ENCODE results near the gene SNORC. TPM values are rescaled to one million over a fixed set of nuclear protein-coding genes. Genes with fewer than 3 reads are reported as not detected.

Gene SNORC
- polyA plus RNA-seq, 2 donors: 1.0 to 2.4 TPM

DNA sequence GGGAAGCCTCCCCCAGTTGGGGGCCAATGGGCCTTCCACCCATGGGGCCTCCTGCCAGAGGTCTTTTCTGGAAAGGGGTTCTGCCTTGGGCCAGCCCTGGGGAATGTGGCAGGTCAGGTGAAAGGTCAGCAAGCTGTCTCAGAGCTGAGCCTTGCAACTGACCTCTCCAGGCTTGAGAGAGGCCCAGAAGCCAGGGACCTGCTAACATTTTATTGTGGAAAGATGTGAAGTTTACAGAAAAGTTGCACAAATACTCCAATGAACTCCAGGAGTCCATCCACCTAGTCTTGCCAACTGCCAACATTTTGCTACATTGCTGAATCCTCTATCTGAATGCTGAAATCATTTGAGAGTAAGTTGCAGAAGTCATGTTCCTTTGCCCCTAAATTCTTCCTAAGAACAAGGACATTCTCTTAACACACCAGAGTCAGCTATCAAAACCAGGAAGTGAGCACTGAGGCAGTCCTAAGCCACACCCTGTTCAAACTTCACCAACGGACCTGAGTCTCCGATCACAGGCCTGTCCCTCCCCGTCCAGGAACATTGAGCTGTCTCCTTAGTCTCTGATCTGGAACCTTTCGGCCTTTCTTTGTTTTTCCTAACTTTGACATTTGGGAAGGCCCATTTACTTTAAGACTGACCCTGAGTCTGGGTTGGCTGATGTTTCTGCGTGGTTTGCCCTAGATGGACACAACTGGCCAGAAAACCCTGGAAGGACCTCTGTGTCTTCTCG lies 4.0 kb downstream of the SNORC start:
- 64 to 79% methylated on average over 6 of the region's 6 CpGs for WGBS, 2 donors
- H3K36me3 ChIP-seq (ENCODE audit: control insufficient read depth in 2 of 2, insufficient read depth in 2 of 2, low read length in 1 of 2): peaks cover 0 to 4% of the 10 kb centered on the region in 2 donors
- H3K9me3 ChIP-seq (ENCODE audit: control insufficient read depth in 2 of 2, insufficient read depth in 1 of 2, low read depth in 1 of 2, low read length in 1 of 2): no peaks in the 10 kb centered on the region
- no peak overlapping the region for H3K4me3 ChIP-seq (ENCODE audit: low read depth in 1 of 2, low read length in 2 of 2)
- H3K27me3 ChIP-seq (ENCODE audit: control insufficient read depth in 1 of 2, insufficient read depth in 2 of 2, low read length in 2 of 2): no peaks in the 10 kb centered on the region
- no peak overlapping the region for H3K27ac ChIP-seq (ENCODE audit: low read depth in 2 of 2, low read length in 1 of 2)
- H3K4me1 ChIP-seq (ENCODE audit: control insufficient read depth in 2 of 2, insufficient read depth in 2 of 2, low read length in 1 of 2): peaks cover 3% of the 10 kb centered on the region in 2 donors

GRCh38 chr2:232874677-232875223 lies 4.7 kb downstream of the SNORC start:
- H3K27ac ChIP-seq (ENCODE audit: low read depth in 2 of 2, low read length in 1 of 2): no peak overlapping the region
- peaks cover 0 to 10% of the 10 kb centered on the region in 2 donors for H3K36me3 ChIP-seq (ENCODE audit: control insufficient read depth in 2 of 2, insufficient read depth in 2 of 2, low read length in 1 of 2)
- no peak overlapping the region for H3K4me3 ChIP-seq (ENCODE audit: low read depth in 1 of 2, low read length in 2 of 2)
- no peaks in the 10 kb centered on the region for H3K9me3 ChIP-seq (ENCODE audit: control insufficient read depth in 2 of 2, insufficient read depth in 1 of 2, low read depth in 1 of 2, low read length in 1 of 2)
- H3K4me1 ChIP-seq (ENCODE audit: control insufficient read depth in 2 of 2, insufficient read depth in 2 of 2, low read length in 1 of 2): peaks cover 3% of the 10 kb centered on the region in 2 donors
- no peaks in the 10 kb centered on the region for H3K27me3 ChIP-seq (ENCODE audit: control insufficient read depth in 1 of 2, insufficient read depth in 2 of 2, low read length in 2 of 2)
- 88 to 93% methylated on average over 16 of the region's 16 CpGs for WGBS, 2 donors

GRCh38 chr2:232875256-232876121 lies 5.4 kb downstream of the SNORC start:
- 19 to 21% methylated on average over 37 of the region's 37 CpGs for WGBS, 2 donors
- Histone ChIP-seq H3K9me3 (ENCODE audit: control insufficient read depth in 2 of 2, insufficient read depth in 1 of 2, low read depth in 1 of 2, low read length in 1 of 2) (no peaks in the 10 kb centered on the region), H3K4me3 (ENCODE audit: low read depth in 1 of 2, low read length in 2 of 2) (peak overlapping the region; percentile 38 to 62), H3K27me3 (ENCODE audit: control insufficient read depth in 1 of 2, insufficient read depth in 2 of 2, low read length in 2 of 2) (no peaks in the 10 kb centered on the region), H3K27ac (ENCODE audit: low read depth in 2 of 2, low read length in 1 of 2) (no peak overlapping the region), H3K4me1 (ENCODE audit: control insufficient read depth in 2 of 2, insufficient read depth in 2 of 2, low read length in 1 of 2) (peaks cover 3% of the 10 kb centered on the region in 2 donors), H3K36me3 (ENCODE audit: control insufficient read depth in 2 of 2, insufficient read depth in 2 of 2, low read length in 1 of 2) (peaks cover 0 to 10% of the 10 kb centered on the region in 2 donors)

GRCh38 chr2:232876161-232876977 lies 6.3 kb downstream of the SNORC start:
- no peaks in the 10 kb centered on the region for H3K27me3 ChIP-seq (ENCODE audit: control insufficient read depth in 1 of 2, insufficient read depth in 2 of 2, low read length in 2 of 2)
- H3K4me1 ChIP-seq (ENCODE audit: control insufficient read depth in 2 of 2, insufficient read depth in 2 of 2, low read length in 1 of 2): peaks cover 3% of the 10 kb centered on the region in 2 donors
- no peaks in the 10 kb centered on the region for H3K9me3 ChIP-seq (ENCODE audit: control insufficient read depth in 2 of 2, insufficient read depth in 1 of 2, low read depth in 1 of 2, low read length in 1 of 2)
- H3K4me3 ChIP-seq (ENCODE audit: low read depth in 1 of 2, low read length in 2 of 2): peak overlapping the region; percentile 54 to 62
- 1% methylated on average over 85 to 119 of the region's 119 CpGs for WGBS, 2 donors
- H3K27ac ChIP-seq (ENCODE audit: low read depth in 2 of 2, low read length in 1 of 2): no peak overlapping the region
- H3K36me3 ChIP-seq (ENCODE audit: control insufficient read depth in 2 of 2, insufficient read depth in 2 of 2, low read length in 1 of 2): peaks cover 0 to 14% of the 10 kb centered on the region in 2 donors

DNA sequence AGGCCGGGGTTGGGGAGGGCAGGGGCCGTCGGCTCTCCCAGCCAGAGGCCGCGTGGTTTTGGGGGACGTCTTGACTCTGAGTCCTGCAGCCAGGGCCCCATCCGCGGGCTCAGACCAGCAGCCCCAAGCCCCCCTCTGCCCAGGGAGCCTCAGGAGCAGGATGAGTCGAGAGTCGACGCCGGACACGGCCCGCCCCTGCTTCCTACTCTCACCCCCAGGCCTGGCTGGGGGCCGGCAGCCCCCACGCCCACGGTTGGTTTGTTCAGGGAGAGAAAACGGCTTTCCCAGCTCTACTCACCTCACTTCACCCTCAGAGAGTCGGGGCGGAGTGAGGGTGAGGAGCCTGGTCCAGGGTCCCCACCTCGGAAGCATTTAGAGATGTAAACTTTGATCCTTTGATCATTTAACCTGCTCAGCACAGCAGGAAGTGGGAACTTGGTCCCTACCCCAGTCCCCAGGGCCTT lies 6.9 kb downstream of the SNORC start:
- Histone ChIP-seq H3K27ac (ENCODE audit: low read depth in 2 of 2, low read length in 1 of 2) (no peak overlapping the region), H3K27me3 (ENCODE audit: control insufficient read depth in 1 of 2, insufficient read depth in 2 of 2, low read length in 2 of 2) (no peaks in the 10 kb centered on the region), H3K4me1 (ENCODE audit: control insufficient read depth in 2 of 2, insufficient read depth in 2 of 2, low read length in 1 of 2) (peaks cover 3% of the 10 kb centered on the region in 2 donors), H3K36me3 (ENCODE audit: control insufficient read depth in 2 of 2, insufficient read depth in 2 of 2, low read length in 1 of 2) (peaks cover 0 to 14% of the 10 kb centered on the region in 2 donors), H3K4me3 (ENCODE audit: low read depth in 1 of 2, low read length in 2 of 2) (peak overlapping the region; percentile 54 to 62), H3K9me3 (ENCODE audit: control insufficient read depth in 2 of 2, insufficient read depth in 1 of 2, low read depth in 1 of 2, low read length in 1 of 2) (no peaks in the 10 kb centered on the region)
- WGBS, 2 donors: 21% methylated on average over 20 to 21 of the region's 21 CpGs

DNA sequence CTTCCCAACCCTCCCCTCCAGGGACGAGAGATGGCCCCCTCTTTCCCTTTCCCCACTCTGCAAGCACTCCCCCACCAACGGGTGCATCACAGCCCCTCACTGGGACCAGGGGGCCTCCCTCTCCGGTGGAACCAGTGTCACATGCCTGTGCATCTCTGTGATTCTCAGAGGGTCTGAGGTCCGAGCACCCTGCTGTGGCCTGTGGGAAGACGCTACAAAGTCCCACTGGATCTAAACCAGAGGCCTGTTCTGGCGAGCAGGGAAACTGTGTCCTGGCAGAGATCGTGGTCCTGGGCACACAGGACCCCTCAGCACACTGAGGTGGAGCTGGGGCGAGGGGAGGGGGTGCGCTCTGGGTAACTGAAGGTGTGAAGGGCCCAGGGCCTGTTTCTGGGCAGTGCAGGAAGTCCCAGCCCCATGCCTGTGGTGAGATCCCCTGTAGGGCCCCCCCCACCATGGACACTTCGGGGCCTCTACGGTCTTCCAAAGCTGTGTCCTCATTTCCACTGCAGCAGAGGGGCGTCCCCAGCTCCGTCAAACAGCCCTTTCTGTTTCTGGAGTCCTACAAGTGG lies 8.0 kb downstream of the SNORC start:
- H3K9me3 ChIP-seq (ENCODE audit: control insufficient read depth in 2 of 2, insufficient read depth in 1 of 2, low read depth in 1 of 2, low read length in 1 of 2): no peaks in the 10 kb centered on the region
- no peak overlapping the region for H3K4me3 ChIP-seq (ENCODE audit: low read depth in 1 of 2, low read length in 2 of 2)
- H3K27ac ChIP-seq (ENCODE audit: low read depth in 2 of 2, low read length in 1 of 2): no peak overlapping the region
- H3K4me1 ChIP-seq (ENCODE audit: control insufficient read depth in 2 of 2, insufficient read depth in 2 of 2, low read length in 1 of 2): peaks cover 3% of the 10 kb centered on the region in 2 donors
- H3K27me3 ChIP-seq (ENCODE audit: control insufficient read depth in 1 of 2, insufficient read depth in 2 of 2, low read length in 2 of 2): no peaks in the 10 kb centered on the region
- H3K36me3 ChIP-seq (ENCODE audit: control insufficient read depth in 2 of 2, insufficient read depth in 2 of 2, low read length in 1 of 2): peaks cover 0 to 21% of the 10 kb centered on the region in 2 donors
- WGBS, 2 donors: 93 to 94% methylated on average over 13 of the region's 13 CpGs

GRCh38 chr2:232878855-232879617 lies 9.0 kb downstream of the SNORC start:
- no peaks in the 10 kb centered on the region for H3K9me3 ChIP-seq (ENCODE audit: control insufficient read depth in 2 of 2, insufficient read depth in 1 of 2, low read depth in 1 of 2, low read length in 1 of 2)
- no peaks in the 10 kb centered on the region for H3K27me3 ChIP-seq (ENCODE audit: control insufficient read depth in 1 of 2, insufficient read depth in 2 of 2, low read length in 2 of 2)
- peaks cover 0 to 28% of the 10 kb centered on the region in 2 donors for H3K36me3 ChIP-seq (ENCODE audit: control insufficient read depth in 2 of 2, insufficient read depth in 2 of 2, low read length in 1 of 2)
- no peak overlapping the region for H3K4me3 ChIP-seq (ENCODE audit: low read depth in 1 of 2, low read length in 2 of 2)
- peaks cover 3% of the 10 kb centered on the region in 2 donors for H3K4me1 ChIP-seq (ENCODE audit: control insufficient read depth in 2 of 2, insufficient read depth in 2 of 2, low read length in 1 of 2)
- no peak overlapping the region for H3K27ac ChIP-seq (ENCODE audit: low read depth in 2 of 2, low read length in 1 of 2)
- WGBS, 2 donors: 83 to 85% methylated on average over 18 to 20 of the region's 20 CpGs

DNA sequence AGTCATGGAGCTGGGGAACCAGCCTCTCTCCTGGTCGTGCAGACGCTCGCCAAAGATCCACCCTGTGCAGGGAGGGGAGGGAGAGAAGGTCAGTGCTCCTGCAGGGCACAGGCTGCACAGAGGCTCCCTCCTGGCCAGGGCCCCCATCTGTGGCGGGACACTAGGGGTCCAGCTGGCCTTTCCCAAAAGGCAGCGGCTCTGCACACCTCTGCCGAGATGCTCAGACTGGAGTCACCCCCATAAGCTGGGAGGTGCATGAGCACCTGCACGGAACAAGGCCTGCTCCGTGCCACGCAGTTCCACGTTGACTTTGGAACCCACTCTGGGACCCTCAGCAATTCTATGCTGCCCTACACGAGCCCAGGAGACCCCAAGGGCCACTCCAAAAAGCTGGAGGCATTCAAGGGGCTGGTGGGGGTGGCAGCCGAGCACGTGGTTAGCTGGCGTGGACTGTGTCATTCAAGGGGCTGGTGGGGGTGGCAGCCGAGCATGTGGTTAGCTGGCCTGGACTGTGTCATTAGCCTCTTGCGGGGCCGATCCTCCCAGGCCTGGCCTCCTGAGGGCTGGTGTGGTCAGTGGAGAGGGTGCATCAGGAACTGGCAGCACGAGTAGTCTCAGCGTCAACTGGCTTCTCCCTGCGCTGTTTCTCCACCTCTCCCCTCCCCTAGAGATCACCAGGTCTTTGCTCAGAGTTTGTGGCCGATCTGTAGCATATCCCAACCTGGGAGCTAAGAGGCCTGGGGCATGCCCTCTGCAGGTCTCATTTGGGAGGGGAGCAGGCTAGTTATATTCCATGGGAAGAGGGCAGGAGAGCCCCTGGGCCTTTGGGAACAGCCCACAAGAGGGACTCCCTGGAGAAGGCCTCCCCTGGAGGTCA lies 9.8 kb downstream of the SNORC start:
- peaks cover 0 to 32% of the 10 kb centered on the region in 2 donors for H3K36me3 ChIP-seq (ENCODE audit: control insufficient read depth in 2 of 2, insufficient read depth in 2 of 2, low read length in 1 of 2)
- H3K27ac ChIP-seq (ENCODE audit: low read depth in 2 of 2, low read length in 1 of 2): no peak overlapping the region
- H3K9me3 ChIP-seq (ENCODE audit: control insufficient read depth in 2 of 2, insufficient read depth in 1 of 2, low read depth in 1 of 2, low read length in 1 of 2): peaks cover 0 to 2% of the 10 kb centered on the region in 2 donors
- H3K27me3 ChIP-seq (ENCODE audit: control insufficient read depth in 1 of 2, insufficient read depth in 2 of 2, low read length in 2 of 2): no peaks in the 10 kb centered on the region
- WGBS, 2 donors: 86 to 87% methylated on average over 21 of the region's 21 CpGs
- no peak overlapping the region for H3K4me3 ChIP-seq (ENCODE audit: low read depth in 1 of 2, low read length in 2 of 2)
- H3K4me1 ChIP-seq (ENCODE audit: control insufficient read depth in 2 of 2, insufficient read depth in 2 of 2, low read length in 1 of 2): peaks cover 3% of the 10 kb centered on the region in 2 donors

Data from esophagus (tissue), 2 donors.